ENCODE results near the gene ANK3. TPM values are rescaled to one million over a fixed set of nuclear protein-coding genes. Genes with fewer than 3 reads are reported as not detected.
A peak's percentile ranks its signal among the peaks of the same experiment; 100 is the strongest.

The ANK3 gene
- total and polyA plus RNA-seq, 2 donors (not counting 3 experiments of a cell fraction or from before 2014, with no cell fraction given) = 0.88 to 8.5 TPM

DNA sequence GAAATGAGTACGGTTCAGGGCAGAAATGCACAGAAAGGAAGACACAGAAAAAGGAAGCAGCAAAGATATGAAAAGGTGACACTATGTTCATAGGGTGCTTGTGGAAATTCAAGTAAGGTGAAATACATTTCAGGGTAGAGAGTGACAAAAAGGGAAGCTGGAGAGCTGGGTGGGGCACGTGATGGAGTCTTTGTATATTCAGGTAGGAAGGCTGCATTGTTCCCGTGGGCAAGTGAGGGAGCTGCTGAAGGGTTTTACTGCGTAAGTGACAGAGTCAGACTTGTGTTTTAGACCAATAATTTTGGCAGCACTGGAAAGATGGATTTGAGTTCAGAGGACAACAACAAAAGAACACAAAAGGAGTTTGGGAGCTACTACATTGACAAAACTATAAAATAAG, 35.3 kb upstream of the ANK3 start:
- H3K27ac ChIP-seq (ENCODE audit: insufficient read depth, low read depth, low read length) = peak overlapping the region; percentile 85
- TF ChIP-seq MYC (IDR thresholded peaks at IDR 0.05; ENCODE audit: low read depth, low read length) (no peak), GATA2 (IDR thresholded peaks at IDR 0.05; ENCODE audit: insufficient read depth, insufficient read length, low read depth, low read length) (no peak), JUN (IDR thresholded peaks at IDR 0.05; ENCODE audit: borderline replicate concordance, insufficient read depth, insufficient read length, low read depth) (no peak), FOS (IDR thresholded peaks at IDR 0.05; ENCODE audit: borderline replicate concordance, insufficient read depth, low read length) (no peak), POLR2AphosphoS5 (IDR thresholded peaks at IDR 0.05; ENCODE audit: insufficient read depth, low read depth, low read length) (no peak), EZH2 (IDR thresholded peaks at IDR 0.05; ENCODE audit: borderline replicate concordance, low read depth, low read length, severe bottlenecking) (no peak), POLR2A (IDR thresholded peaks at IDR 0.05; ENCODE audit: low read depth, low read length) (no peak)
- TF ChIP-seq, protein P1, sequence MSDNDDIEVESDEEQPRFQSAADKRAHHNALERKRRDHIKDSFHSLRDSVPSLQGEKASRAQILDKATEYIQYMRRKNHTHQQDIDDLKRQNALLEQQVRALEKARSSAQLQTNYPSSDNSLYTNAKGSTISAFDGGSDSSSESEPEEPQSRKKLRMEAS (IDR thresholded peaks at IDR 0.05; ENCODE audit: insufficient read depth, insufficient read length) = no peak
- TF ChIP-seq, protein P2, sequence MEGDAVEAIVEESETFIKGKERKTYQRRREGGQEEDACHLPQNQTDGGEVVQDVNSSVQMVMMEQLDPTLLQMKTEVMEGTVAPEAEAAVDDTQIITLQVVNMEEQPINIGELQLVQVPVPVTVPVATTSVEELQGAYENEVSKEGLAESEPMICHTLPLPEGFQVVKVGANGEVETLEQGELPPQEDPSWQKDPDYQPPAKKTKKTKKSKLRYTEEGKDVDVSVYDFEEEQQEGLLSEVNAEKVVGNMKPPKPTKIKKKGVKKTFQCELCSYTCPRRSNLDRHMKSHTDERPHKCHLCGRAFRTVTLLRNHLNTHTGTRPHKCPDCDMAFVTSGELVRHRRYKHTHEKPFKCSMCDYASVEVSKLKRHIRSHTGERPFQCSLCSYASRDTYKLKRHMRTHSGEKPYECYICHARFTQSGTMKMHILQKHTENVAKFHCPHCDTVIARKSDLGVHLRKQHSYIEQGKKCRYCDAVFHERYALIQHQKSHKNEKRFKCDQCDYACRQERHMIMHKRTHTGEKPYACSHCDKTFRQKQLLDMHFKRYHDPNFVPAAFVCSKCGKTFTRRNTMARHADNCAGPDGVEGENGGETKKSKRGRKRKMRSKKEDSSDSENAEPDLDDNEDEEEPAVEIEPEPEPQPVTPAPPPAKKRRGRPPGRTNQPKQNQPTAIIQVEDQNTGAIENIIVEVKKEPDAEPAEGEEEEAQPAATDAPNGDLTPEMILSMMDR (IDR thresholded peaks at IDR 0.05; ENCODE audit: extremely low read depth in 1 of 2, insufficient read depth in 1 of 2, low read depth in 1 of 2, low read length in 2 of 2) = no peak
- dilution Hi-C loops (cut with MboI; ENCODE audit: extremely low pct_ligation_motif_present, low sequenced_read_pairs) = no loop called here
- H3K27me3 ChIP-seq (ENCODE audit: control insufficient read depth in 2 of 2, insufficient read depth in 2 of 2, low read length in 2 of 2) = no peaks in the 10 kb centered on the region
- FAIRE-seq (no peak), DNase-seq (ENCODE audit: low read depth, low spot score) (no peak)
- ChIA-PET POLR2A (no interaction called here), CTCF (interaction anchor here (0.7 to 3.0 kb wide), 9 partner anchors 16 to 324 kb away, joined by 4 to 12 read pairs (median 7); no protein-coding TSS in a partner anchor)
- H3K36me3 ChIP-seq (ENCODE audit: control insufficient read depth in 2 of 2, extremely low read depth in 1 of 2, insufficient read depth in 2 of 2, low read length in 2 of 2) = no peaks in the 10 kb centered on the region
- no peaks in the 10 kb centered on the region for H3K79me2 ChIP-seq (ENCODE audit: control insufficient read depth, insufficient read depth, low read length)
- H3K9me1 ChIP-seq (replicated peaks; ENCODE audit: control insufficient read depth, extremely low read depth, insufficient read depth, low read length) = no peaks in the 10 kb centered on the region
- H2AFZ ChIP-seq (ENCODE audit: low read depth, low read length) = peak overlapping the region; percentile 83
- H3K9me3 ChIP-seq (replicated peaks; ENCODE audit: control insufficient read depth, insufficient read depth, low read length) = no peaks in the 10 kb centered on the region
- peak overlapping the region; percentile 62 for H3K4me2 ChIP-seq (ENCODE audit: insufficient read depth, low read length)
- H3K4me3 ChIP-seq (replicated peaks in 1 of 3; ENCODE audit: insufficient read depth in 1 of 3, low read depth in 1 of 3, low read length in 3 of 3) = peak overlapping the region in 1 of 3 experiments; percentile 22
- H3K4me1 ChIP-seq (ENCODE audit: control insufficient read depth, extremely low read depth, insufficient read depth, low read length) = peaks cover 57% of the 10 kb centered on the region
- no peaks in the 10 kb centered on the region for H4K20me1 ChIP-seq (replicated peaks; ENCODE audit: control insufficient read depth, extremely low read depth, insufficient read depth, low read length)
- BruUV-seq (replicated peaks) = no TSS peak
- peak overlapping the region; percentile 19 for H3K9ac ChIP-seq (replicated peaks; ENCODE audit: extremely low read depth, insufficient read depth, low read length)
- intact Hi-C loops (cut with micrococcal nuclease) = loop anchor here (1.0 to 10.0 kb wide), 4 partner anchors 10 to 520 kb away; partner anchors contain the start of genes ANK3 and CCDC6
